Loucy (cell line): ENCODE measurements around the gene RCL1.

Source experiments
- CTCF ChIP-seq: fragments of 200-600 bp; sonication (generic); conservative IDR thresholded peaks from 2 replicates; pipeline ENCODE4 v1.5.1; 2014; ENCODE audit warnings: mild to moderate bottlenecking, antibody characterized with exemption, low read length
- EZH2phosphoT487 ChIP-seq: fragments of 200-600 bp; IDR thresholded peaks from 2 replicates; pipeline ENCODE4 v1.6.1; 2018; ENCODE audit warnings: antibody characterized with exemption, mild to moderate bottlenecking, moderate library complexity, borderline replicate concordance

- TF ChIP-seq CTCF (no peak), EZH2phosphoT487 (no peak)
These were observed 6.3 kb downstream of the RCL1 start for GRCh38 chr9:4799033-4799430.
